Measurements from ENCODE around the gene ORM2. TPM values are rescaled to one million over a fixed set of nuclear protein-coding genes. Genes with fewer than 3 reads are reported as not detected.

The ORM2 gene
- polyA plus RNA-seq, 1 donor, result 0.37 TPM

DNA sequence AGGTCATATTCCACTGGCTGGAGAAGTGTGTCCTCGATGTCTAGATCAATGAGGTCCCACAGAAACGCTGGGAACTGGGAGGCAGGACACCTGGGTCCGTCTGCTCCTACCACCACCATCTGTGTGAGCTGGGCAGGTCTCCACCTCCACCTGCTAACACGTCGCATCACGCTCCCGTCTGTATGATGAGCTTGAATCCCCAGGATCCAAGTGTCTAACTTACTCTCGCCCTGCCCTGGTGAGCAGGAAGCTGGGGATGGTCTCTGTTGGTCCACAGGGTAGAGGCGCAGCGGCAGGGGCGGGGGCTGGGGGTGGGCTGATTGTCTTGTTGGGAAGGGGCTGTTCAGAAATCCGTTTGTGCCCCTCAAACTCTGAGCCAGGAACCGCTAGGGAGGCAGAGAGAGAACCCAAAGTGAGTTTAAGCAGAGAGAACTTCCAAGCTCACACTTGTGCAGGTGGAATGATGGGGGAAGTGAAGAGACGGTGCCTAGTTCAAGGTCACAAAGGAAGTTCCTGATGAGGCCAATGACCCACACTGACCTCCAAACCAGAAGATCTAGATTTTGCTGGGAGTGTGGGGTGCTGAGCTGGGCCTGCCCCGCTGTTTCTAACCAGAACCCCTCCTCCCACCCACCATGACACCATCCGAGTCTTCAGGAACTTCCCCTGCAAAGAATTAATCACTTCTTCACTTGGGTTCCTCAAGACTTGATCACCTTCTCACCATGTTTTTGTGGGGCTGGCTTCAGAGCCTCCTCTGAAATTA lies 21.1 kb downstream of the ORM2 start:
- DNase-seq, result no peak

DNA sequence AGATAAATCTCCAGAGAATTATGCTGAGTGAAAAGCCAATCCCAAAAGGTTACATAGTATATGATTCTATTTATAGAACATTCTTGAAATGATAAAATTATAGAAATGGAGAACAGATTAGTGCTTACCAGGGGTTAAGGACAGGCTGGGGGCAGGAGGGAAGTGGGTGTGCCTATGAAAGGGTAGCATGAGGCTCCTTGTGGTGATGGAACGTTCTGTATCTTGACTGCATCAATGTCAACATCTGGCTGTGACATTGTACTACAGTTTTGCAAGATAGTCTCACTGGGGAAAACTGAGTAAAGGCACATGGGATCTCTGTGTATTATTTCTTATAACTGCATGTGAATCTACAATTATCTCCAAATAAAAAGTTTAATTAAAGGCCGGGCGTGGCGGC lies 22.3 kb downstream of the ORM2 start:
- DNase-seq, result no peak

DNA sequence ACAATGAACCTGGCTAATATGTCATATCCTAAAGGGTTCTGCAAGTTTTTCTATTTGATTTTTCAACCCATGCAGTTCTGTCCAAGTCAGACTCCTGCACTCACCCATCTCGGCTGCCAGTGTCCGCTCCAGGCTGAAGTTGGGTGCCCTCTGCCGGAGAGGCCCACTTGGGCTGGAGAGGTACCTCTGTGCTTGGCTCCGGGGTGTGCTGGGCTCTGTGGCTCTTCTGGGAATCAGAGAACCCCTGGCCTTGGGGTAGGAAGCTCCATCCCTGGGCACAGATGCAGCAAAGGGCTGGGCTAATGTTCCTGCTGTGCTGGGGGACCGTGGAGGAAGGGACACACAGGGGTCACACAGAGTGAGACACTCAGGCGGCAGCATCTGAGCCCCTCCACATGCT lies 26.2 kb downstream of the ORM2 start:
- no peak for DNase-seq

DNA sequence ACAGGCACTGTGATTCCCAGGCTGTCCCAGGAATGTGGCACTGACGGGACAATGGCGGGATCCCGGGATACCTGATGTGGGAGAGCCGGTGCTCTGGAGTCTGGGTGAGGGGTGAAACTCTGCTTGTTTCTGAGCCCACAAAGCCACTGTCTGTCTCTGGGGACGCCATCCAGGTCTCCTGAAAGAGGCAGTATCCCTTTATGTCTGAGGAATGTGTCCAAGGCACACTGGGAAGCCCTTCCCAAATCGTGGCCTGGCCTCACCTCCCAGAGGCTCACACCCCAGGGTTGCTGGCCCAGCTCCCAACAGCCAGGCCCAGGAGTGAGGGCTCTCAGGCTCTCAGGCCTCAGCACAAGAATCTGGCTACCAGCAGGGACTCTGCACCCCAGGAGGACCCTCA lies 27.1 kb downstream of the ORM2 start:
- no peak for DNase-seq

DNA sequence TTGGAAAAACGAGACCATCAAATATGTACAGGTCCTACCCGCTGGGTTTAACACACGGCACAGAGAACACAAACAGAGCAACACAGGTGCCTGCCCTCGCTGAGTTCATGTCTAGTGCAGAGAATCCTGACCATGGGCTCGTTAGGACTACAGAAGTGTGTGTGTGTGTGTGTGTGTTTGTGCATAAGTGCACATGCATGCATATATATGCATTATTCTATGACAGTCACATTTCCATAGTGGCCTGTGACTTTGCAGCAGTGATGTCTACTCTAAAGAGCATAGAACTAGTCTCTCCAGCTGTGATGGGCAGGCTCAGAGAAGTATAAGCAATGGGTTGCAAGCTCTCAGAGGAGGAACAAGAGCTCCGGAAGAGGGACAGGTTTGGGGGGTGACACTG lies 27.7 kb downstream of the ORM2 start:
- DNase-seq, result no peak

DNA sequence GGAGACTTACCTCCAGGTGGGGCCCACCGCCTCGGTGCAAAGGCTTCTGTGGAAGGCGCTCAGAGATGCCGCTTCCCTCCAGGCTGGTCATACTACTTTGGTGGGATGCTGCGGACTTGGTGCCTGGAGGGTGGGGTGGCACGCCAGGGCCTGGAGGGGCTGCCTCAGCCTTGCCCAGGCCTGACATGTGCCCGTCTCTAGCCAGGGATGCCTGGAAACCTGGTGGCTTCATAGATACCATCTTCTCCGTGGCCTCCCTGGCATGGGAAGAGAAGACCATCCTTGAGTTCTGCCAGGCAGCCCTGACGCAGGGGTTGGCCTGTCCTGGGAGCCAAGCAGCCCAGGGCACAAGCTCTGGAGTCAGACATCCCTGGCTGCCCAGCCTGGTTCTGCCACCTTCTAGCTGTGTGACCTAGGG lies 28.3 kb downstream of the ORM2 start:
- no peak for DNase-seq

DNA sequence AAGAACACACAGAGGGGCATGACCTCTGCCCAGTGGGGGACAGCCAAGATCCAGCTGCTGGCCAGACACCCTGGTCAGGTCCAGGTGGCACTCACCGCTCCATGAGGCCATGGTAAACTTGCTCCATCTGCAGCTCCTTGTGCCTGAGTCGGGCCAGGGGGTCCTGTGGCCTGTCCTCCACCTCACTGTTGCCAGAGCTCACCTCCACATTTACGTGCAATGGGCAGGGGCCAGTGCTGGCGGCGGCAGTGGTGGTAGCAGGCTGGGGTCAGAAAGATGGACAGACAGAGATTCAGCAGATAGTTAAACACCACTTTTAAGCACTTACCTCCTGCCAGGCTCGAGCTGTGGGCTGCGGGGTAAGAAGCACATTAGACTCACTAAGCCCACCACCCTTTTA lies 30.1 kb downstream of the ORM2 start:
- no peak for DNase-seq

DNA sequence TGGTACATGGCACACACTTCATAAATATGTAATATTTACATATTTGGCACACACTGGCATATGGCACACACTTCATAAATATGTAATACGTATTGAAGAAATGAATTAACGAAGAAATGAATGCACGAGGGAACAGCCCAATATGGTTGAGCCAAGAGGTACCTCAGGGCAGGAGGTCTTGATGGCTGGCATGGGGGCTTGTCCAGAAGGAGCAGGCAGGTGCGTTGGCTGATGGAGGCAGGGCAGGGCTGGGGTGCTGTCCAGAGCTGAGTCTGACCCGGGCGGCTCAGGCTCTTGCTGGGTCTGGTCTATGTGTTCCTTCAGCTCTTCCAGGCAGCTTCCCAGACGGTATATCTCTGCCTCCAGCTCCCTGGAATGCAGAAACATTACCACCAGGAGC lies 31.9 kb downstream of the ORM2 start:
- DNase-seq, result no peak

DNA sequence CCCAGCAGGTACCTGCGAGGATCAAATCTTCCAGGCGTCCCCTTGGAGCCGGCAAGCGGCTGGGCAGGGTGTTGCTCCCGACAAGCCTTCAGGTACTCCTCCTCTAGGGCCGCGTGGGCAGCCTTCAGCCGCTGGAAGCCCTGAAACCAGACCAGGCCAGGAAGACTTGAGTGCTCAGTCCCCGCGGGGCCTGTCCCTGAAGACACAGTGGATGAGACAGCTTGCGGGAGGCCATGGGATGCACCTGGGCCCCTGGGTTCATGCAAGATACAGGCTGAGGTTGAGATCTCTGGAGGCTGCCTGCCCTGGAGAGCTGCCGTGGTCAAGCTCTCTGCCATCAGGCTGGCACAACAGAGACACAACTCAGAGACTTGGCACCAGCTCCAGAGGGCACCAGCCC lies 32.7 kb downstream of the ORM2 start:
- DNase-seq, result no peak

DNA sequence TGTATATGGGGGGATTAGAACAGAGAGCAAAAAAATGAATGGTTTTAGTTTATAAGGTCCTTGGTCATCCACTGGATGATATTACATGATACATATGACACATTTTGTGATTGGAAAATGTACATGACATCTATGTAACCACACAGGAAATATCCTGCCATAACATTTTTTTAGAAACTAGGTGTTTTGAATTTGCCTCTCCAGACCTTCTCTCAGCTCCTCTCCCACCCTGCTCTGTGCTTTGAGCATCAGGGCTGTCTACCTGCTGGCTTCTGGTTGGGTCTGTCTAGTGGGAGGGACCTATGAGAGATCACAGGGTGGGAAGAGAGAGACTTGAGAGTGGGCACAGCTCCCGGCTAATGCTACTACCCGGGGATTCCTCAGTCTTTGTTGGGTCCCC lies 33.8 kb downstream of the ORM2 start:
- no peak for DNase-seq

DNA sequence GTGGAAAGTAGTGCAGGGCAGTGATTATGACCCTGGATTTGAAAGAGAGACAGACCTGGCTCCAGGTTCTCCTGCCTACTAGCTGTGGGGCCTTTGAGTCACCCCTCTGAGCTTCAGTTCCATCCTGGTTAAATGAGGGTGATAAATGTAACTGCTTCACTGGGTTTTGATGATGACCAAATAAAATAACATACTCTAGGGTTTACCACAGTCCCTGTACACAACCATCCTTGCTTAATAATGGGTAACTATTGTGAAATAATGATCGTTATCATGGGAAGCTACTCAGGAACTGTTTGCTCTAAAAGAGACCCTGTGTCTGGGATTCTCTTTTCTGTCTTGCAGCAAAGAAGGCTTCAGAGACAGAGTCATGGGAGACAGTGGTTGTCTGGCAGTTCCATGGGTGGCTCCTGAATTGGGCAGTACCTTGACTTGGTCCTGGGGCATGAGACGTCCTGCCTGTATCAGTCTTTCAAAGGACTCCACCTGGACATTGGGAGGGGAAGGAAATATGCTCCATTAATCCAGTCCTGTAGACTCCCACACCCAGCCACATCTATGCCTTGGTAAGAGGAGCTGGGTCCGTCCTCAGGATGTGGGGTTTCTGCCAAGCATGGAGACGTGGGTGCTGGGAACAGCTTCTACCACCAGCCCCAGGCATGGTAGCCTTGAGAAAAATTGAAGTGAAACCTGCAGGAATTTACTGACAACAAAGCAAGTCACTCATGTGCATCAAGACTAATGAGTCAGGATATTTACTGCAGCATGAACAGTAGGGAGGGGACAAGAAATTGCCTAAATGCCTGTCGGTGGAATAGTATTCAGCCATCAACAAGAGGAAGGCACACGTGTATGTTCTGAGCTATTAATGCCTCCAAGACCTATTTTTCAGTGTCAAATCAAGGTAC lies 34.7 kb downstream of the ORM2 start:
- DNase-seq, result no peak

DNA sequence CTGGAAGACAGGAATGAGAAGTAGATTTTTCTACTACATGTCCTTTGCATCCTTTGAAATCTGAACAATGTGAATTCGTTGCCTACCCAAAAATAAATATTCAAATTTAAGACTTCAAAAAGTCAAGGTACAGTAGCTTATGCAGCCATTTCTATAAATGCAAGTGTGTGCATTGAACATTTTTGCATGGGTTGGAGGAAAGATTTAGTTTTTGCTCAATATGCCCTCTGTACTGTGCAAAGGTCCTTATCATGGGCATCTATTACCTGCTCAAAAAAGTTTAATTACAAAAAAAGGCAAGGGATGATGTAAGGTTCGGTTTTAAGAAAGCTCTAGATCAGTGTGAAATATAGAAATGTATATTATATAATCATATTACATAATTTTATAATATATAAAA lies 35.5 kb downstream of the ORM2 start:
- no peak for DNase-seq

DNA sequence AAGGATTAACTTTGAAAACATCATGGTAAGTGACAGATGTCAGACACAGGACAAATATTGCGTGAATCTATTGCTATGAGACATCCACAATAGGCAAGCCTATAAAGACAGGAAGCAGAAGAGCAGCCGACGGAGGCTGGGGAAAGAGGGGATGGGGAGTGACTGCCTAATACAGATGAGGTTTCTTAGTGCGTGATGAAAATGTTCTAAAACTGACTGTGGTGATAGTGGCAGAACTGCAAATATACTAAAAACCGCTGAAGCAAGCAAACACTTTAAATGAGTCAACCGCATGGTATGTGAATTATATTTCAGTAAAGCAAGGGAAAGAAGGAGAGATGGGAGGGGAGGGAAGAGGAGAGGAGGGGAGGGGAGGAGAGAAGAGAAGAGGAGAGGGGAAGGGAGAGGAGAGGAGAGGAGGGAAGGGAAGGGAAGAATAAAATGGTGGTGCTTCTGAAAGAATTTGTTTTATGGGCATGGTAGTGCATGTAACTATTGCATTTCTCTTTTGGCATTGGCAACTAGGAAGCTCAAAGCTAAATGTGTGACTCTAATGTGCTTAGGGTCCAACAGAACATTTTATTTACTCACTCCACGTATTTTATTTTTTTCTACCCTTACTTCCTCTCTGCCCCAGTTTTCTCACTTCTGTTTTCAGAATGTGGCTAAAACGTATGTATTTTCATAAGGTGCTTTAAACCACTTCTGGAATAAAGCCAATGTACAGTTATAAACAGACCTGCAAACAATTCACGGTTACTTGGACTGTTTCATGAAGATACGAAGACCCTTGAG lies 36.9 kb downstream of the ORM2 start:
- DNase-seq, result no peak

DNA sequence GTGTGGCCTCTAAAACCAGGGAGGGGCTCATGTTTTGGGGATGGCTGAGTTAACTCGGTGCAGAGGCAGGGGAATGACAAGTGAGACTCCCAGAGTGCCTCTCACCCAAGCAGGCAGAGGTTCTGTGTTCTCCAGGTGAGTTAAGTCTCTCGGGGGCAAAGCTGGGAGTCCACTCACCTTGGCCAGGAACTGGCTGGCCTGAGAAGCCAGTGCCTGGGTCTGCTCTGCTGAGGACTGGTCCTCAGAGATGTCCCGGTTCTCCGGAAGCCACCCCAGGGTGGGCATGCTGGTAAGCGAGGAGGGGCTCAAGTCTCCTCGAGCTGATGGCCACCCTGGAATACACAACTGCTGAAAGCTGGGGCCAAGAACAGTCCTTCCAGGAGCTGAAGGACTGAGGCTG lies 37.7 kb downstream of the ORM2 start:
- DNase-seq, result no peak

DNA sequence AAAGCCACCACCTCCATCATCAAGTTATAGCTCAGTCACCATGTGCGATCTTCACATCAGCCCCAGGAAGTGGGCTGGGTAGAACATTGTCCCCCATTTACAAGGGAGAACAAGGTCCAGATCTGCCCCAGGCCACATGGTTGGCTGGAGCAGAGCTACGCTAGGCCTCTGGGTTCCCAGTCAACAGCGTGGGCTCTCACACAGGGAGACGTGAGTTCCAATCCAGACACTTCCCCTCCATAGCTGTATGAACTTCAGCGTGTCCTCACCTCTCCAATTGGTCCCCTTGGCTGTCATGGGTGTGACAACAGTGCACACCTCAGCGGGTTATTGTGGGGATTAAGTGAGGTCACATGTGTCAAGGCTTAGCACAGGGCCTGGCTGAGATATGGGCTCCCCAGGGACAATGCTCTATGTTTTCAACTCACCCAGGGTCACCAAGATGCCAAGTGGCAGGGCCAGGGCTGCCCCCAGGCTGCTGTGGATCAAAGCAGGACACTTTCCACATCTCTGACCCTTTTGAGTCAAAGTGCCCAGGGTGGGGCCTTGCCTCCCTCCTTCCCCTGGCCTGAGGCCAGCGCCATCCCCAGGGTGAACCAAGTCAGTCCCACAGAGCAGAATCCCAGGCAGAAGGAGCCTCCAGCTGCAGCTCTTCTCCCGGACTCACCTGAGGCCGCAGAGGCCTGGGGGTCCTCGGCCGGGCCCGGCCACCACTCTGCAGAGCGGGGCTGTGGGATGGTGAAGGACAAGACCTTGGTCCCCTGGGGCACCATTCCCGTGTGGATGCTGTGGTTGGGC lies 38.3 kb downstream of the ORM2 start:
- no peak for DNase-seq

DNA sequence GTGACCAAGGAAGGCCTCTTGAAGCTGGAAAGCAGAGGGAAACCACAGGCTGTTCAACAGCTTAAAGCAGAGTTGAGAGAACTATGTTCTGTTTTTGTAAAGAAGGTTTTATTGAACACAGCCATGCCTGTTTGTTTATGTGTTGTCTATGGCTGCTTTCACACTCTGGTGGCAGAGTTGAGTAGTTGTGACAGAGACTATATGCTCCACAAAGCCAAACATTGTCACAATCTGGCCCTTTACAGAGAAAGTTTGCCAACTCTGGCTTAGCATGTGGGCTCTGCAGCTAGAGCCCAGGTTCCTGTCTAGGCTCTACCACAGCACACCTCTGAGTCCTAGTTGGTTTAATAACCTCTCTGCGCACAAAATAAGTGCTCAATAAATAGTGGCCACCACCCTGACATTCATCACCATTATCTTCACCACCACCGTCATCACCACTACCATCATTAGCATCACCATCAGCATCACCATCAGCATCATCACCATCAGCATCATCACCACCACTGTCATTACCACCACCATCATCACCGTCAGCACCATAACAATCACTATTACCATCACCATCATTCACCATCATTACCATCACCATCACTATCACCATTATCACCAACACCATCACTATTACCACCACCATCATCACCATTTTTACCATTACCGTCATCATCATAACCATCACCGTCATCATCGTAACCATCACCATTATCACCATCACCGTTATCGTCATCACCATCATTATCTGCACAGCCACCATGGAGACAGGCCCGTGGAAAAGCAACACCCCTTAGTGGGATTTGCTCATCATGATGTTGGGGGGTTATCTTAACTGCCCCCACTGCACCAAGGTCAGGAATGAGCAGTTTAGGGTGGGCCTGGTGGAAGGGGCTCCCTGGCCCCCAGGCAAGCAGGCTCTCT lies 39.8 kb downstream of the ORM2 start:
- DNase-seq, result no peak

DNA sequence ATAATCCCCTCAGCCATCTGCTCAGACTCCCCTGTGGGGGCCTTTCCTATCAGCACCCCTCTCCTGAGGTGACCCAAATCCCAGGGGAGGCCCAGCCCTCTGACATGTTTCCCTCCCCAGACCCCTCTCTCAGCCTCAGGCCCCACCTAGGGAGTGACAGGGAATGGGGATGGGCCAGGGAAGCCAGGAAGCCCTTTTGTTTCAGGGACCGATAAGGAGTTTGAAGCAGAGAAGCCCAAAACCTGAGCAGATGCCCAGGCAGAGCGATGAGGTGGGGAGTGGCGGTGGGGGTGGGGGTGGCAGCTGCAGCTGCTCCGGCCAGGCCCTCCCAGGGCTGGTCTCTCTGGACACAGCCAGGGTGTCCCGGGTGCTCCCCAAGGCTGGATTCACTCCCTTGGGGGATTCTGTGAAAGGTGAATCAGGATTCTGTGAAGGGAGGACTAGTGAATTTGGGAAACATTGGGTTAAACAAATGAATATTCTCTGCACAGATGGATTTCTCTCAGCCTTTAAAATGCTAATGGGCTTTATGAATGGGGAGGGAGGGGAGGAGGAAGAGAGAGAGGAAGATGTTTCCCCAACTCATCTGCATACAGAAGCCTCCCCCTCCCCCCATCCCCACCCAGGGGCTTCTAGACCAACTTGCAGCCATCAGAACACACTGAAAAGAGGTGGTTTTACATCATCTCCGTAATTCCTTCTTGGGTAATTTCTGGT lies 40.7 kb downstream of the ORM2 start:
- no peak for DNase-seq

DNA sequence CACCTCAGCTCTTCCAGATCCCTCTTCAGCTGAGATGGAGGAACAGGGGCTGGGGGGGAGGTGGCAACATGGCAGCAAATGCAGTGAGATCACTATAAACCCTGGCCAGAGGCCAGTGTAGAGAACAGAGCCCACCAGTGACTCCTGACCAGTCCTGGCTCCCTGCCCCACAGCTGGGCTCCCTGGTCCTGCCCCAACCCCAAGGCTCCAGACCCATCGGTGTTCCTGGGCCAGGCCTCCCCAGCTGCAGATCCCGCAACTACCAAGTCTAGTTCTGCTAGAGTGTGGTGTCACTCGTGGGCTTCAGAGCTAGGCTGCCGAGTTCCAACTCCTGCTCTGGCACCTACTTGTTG lies 41.3 kb downstream of the ORM2 start:
- no peak for DNase-seq

DNA sequence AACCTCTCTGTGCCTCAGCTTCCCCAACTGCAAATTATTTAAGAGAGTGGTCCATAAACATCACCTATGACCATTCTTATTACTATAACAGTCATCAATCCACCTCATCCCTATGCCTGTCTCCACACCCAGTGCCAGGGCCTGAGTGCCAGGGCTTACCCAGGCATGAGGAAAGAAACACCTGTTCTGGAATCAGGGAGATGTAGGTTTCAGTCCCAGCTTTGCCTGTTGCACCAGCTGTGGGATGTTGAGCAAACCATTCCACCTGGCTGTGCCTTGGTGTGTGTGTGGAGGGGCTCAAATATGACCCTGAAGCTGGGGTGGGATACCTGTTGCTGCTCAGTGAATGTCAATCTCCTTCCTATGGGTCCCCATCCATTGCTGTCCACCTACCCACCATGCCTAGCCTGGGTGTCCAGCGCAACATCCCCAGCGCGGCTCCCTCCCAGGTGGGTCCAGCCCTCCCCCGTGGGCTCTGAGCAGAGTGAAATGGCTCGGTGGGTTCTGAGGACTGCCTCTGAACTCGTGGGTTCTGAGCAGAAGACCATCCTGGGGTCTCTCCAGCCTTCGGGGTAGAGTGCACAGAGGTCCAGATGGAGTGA lies 41.8 kb downstream of the ORM2 start:
- no peak for DNase-seq
